MM.1S (cell line): ENCODE results near the gene FAU.

Experiments
- DNase-seq: peaks from one replicate; pipeline ENCODE4 v3.0.0-alpha.2; 2015
- H2AFZ ChIP-seq: fragments of 300-600 bp; sonication (generic); 2 replicates; pipeline ENCODE4 v1.6.0; 2016; ENCODE audit warnings: antibody characterized with exemption, low read length
- H3F3A ChIP-seq: fragments of 300-600 bp; sonication (generic); 2 replicates; pipeline ENCODE4 v1.6.1; 2016; ENCODE audit warnings: mild to moderate bottlenecking, antibody characterized with exemption, low read length, moderate library complexity, mixed read lengths; ENCODE audit not compliant: insufficient read depth
- H3K27ac ChIP-seq: fragments of 300-600 bp; sonication (generic); 2 replicates; pipeline ENCODE4 v1.5.1; 2016; ENCODE audit warnings: mild to moderate bottlenecking, low read length
- H3K27me3 ChIP-seq: fragments of 300-600 bp; sonication (generic); replicated peaks from 2 replicates; pipeline ENCODE4 v1.6.0; 2016; ENCODE audit warnings: low read length; ENCODE audit not compliant: insufficient read depth
- H3K36me3 ChIP-seq: fragments of 300-600 bp; sonication (generic); replicated peaks from 2 replicates; pipeline ENCODE4 v1.6.1; 2016; ENCODE audit warnings: mild to moderate bottlenecking, low read length, mixed read lengths; ENCODE audit not compliant: insufficient read depth
- H3K4me1 ChIP-seq: fragments of 300-600 bp; sonication (generic); 2 replicates; pipeline ENCODE4 v1.6.1; 2016; ENCODE audit warnings: low read length, mixed read lengths
- H3K4me2 ChIP-seq: fragments of 300-600 bp; sonication (generic); 2 replicates; pipeline ENCODE4 v1.6.0; 2016; ENCODE audit warnings: low read depth, low read length
- H3K4me3 ChIP-seq: fragments of 300-600 bp; sonication (generic); 2 replicates; pipeline ENCODE4 v1.5.1; 2016; ENCODE audit warnings: low read length, mixed read lengths
- H3K79me2 ChIP-seq: fragments of 300-600 bp; sonication (generic); 2 replicates; pipeline ENCODE4 v1.6.1; 2016; ENCODE audit warnings: mixed run types, low read length, mixed read lengths
- H3K9ac ChIP-seq: fragments of 300-600 bp; sonication (generic); 2 replicates; pipeline ENCODE4 v1.6.1; 2016; ENCODE audit warnings: low read length, mixed read lengths
- H3K9me2 ChIP-seq: fragments of 300-600 bp; sonication (generic); replicated peaks from 2 replicates; pipeline ENCODE4 v1.6.1; 2016; ENCODE audit warnings: mild to moderate bottlenecking, low read length, mixed read lengths; ENCODE audit not compliant: insufficient read depth
- H3K9me3 ChIP-seq: fragments of 300-600 bp; sonication (generic); replicated peaks from 2 replicates; pipeline ENCODE4 v1.6.1; 2016; ENCODE audit warnings: mild to moderate bottlenecking, low read length, mixed read lengths; ENCODE audit not compliant: insufficient read depth
- H4K20me1 ChIP-seq: fragments of 300-600 bp; sonication (generic); 2 replicates; pipeline ENCODE4 v1.6.1; 2016; ENCODE audit warnings: mild to moderate bottlenecking, low read length, moderate library complexity, mixed read lengths; ENCODE audit not compliant: insufficient read depth
- EZH2 ChIP-seq: fragments of 300-600 bp; sonication (generic); optimal IDR thresholded peaks from 2 replicates; pipeline ENCODE3; 2017; ENCODE audit warnings: low read depth, mild to moderate bottlenecking, antibody characterized with exemption, low read length, mixed read lengths
- EZH2phosphoT487 ChIP-seq: fragments of 300-600 bp; sonication (generic); IDR thresholded peaks from 2 replicates; pipeline ENCODE4 v1.6.1; 2018; ENCODE audit warnings: antibody characterized with exemption, low read length
- TF ChIP-seq, protein P1 (sequence below): fragments of 300-600 bp; sonication (generic); IDR thresholded peaks from 2 replicates; pipeline ENCODE4 v1.5.1; 2016; ENCODE audit warnings: antibody characterized with exemption, low read length, mixed read lengths

Gene FAU

GRCh38 chr11:65113361-65113756 is 8.6 kb downstream of the FAU start:
- H2AFZ ChIP-seq = 0 out of 2 replicates have a peak overlapping the region, but pooled peaks have one; percentile 54
- no peaks in the 10 kb centered on the region for H3K9me2 ChIP-seq
- H3K9me3 ChIP-seq = no peaks in the 10 kb centered on the region
- no peaks in the 10 kb centered on the region for H3K27me3 ChIP-seq
- no peak for DNase-seq
- peak overlapping the region; percentile 57 for H3K4me3 ChIP-seq
- peaks cover 22% of the 10 kb centered on the region for H3K79me2 ChIP-seq
- no peak overlapping the region for H3K27ac ChIP-seq
- H3F3A ChIP-seq = peaks cover 29% of the 10 kb centered on the region
- no peaks in the 10 kb centered on the region; the same call in 1 of the 2 replicates for H3K36me3 ChIP-seq
- TF ChIP-seq, protein P1, sequence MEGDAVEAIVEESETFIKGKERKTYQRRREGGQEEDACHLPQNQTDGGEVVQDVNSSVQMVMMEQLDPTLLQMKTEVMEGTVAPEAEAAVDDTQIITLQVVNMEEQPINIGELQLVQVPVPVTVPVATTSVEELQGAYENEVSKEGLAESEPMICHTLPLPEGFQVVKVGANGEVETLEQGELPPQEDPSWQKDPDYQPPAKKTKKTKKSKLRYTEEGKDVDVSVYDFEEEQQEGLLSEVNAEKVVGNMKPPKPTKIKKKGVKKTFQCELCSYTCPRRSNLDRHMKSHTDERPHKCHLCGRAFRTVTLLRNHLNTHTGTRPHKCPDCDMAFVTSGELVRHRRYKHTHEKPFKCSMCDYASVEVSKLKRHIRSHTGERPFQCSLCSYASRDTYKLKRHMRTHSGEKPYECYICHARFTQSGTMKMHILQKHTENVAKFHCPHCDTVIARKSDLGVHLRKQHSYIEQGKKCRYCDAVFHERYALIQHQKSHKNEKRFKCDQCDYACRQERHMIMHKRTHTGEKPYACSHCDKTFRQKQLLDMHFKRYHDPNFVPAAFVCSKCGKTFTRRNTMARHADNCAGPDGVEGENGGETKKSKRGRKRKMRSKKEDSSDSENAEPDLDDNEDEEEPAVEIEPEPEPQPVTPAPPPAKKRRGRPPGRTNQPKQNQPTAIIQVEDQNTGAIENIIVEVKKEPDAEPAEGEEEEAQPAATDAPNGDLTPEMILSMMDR = no peak
- no peak for TF ChIP-seq EZH2phosphoT487
- no peak for TF ChIP-seq EZH2
- peaks cover 27% of the 10 kb centered on the region for H3K4me1 ChIP-seq
- peak overlapping the region; percentile 57; the same call in 1 of the 2 replicates for H3K9ac ChIP-seq
- no peaks in the 10 kb centered on the region for H4K20me1 ChIP-seq
- H3K4me2 ChIP-seq = peak overlapping the region; percentile 85; the same call in 1 of the 2 replicates

- peaks cover 22% of the 10 kb centered on the region for H3K79me2 ChIP-seq
- peak overlapping the region; percentile 27; the same call in 1 of the 2 replicates for H3K27ac ChIP-seq
- peak; percentile 59 for DNase-seq
Observed at GRCh38 chr11:65112546-65113360, 9.2 kb downstream of the FAU start.

GRCh38 chr11:65111744-65112545 is 10.0 kb downstream of the FAU start, which contains the start of gene TM7SF2:
Gene TM7SF2, plus strand, starts transcription at chr11:65111872. Its CDS starts 144 bp downstream, at chr11:65112016.
- H3K4me1 ChIP-seq = peaks cover 27% of the 10 kb centered on the region

More at GRCh38 chr11:65112546-65113360, 9.2 kb downstream of the FAU start:
- no peaks in the 10 kb centered on the region for H3K9me3 ChIP-seq
- H3K4me2 ChIP-seq = peak overlapping the region; percentile 85
- no peaks in the 10 kb centered on the region for H4K20me1 ChIP-seq
- H2AFZ ChIP-seq = peak overlapping the region; percentile 54
- H3K9ac ChIP-seq = peak overlapping the region; percentile 57; the same call in 1 of the 2 replicates
- H3F3A ChIP-seq = peaks cover 23% of the 10 kb centered on the region
- H3K36me3 ChIP-seq = no peaks in the 10 kb centered on the region
- TF ChIP-seq EZH2phosphoT487 (no peak), EZH2 (no peak)
- TF ChIP-seq, protein P1 = peak; percentile 92
- no peaks in the 10 kb centered on the region for H3K27me3 ChIP-seq
- H3K9me2 ChIP-seq = no peaks in the 10 kb centered on the region
- peaks cover 27% of the 10 kb centered on the region for H3K4me1 ChIP-seq
- H3K4me3 ChIP-seq = peak overlapping the region; percentile 57

More at GRCh38 chr11:65111744-65112545, 10.0 kb downstream of the FAU start, which contains the start of gene TM7SF2:
- Histone ChIP-seq H3K9me2 (no peaks in the 10 kb centered on the region), H3K27me3 (no peaks in the 10 kb centered on the region), H3K27ac (peak within 1 kb of the TSS; percentile 27; the same call in 1 of the 2 replicates), H3K4me3 (peak within 1 kb of the TSS; percentile 57), H3K36me3 (no peaks in the 10 kb centered on the region), H3K4me2 (peak within 1 kb of the TSS; percentile 85), H4K20me1 (no peaks in the 10 kb centered on the region), H3K9ac (peak within 1 kb of the TSS; percentile 57; the same call in 1 of the 2 replicates), H2AFZ (peak within 1 kb of the TSS; percentile 54), H3F3A (peaks cover 18% of the 10 kb centered on the region), H3K9me3 (no peaks in the 10 kb centered on the region), H3K79me2 (peaks cover 21% of the 10 kb centered on the region)
- peak; percentile 98 for DNase-seq
- TF ChIP-seq, protein P1 = no peak
- TF ChIP-seq EZH2phosphoT487 (no peak), EZH2 (no peak)
